SJSA1 (cell line): ENCODE results near the gene HBB. TPM values are rescaled to one million over a fixed set of nuclear protein-coding genes. Genes with fewer than 3 reads are reported as not detected.

ENCODE experiments used
- DNase-seq, 2 experiments: peaks; one replicate each; pipeline ENCODE4 v3.0.0-alpha.2; 2015 to 2020; ENCODE audit warnings: low spot score in 2 of 2, low read depth in 1 of 2
- H3K27ac ChIP-seq: fragments of 250-450 bp; sonication (Bioruptor Pico); 2 replicates; pipeline ENCODE4 v1.5.1; 2020; ENCODE audit warnings: mild to moderate bottlenecking, moderate library complexity
- H3K27me3 ChIP-seq: fragments of 250-450 bp; sonication (Bioruptor Pico); replicated peaks from 2 replicates; pipeline ENCODE4 v1.5.1; 2020; ENCODE audit warnings: mild to moderate bottlenecking, moderate library complexity
- H3K36me3 ChIP-seq: fragments of 250-450 bp; sonication (Bioruptor Pico); 2 replicates; pipeline ENCODE4 v1.5.1; 2020; ENCODE audit warnings: mild to moderate bottlenecking
- H3K4me1 ChIP-seq: fragments of 250-450 bp; sonication (Bioruptor Pico); replicated peaks from 2 replicates; pipeline ENCODE4 v1.6.1; 2021; ENCODE audit warnings: mild to moderate bottlenecking
- H3K4me3 ChIP-seq: fragments of 250-450 bp; sonication (Bioruptor Pico); 2 replicates; pipeline ENCODE4 v1.5.1; 2020; ENCODE audit warnings: mild to moderate bottlenecking
- H3K9me3 ChIP-seq: fragments of 250-450 bp; sonication (Bioruptor Pico); replicated peaks from 2 replicates; pipeline ENCODE4 v1.5.1; 2020; ENCODE audit warnings: mild to moderate bottlenecking
- total RNA-seq: library from RNA; depleted of rRNA; stranded (reverse); fragments of >200 nt; shearing (Covaris generic); gene quantifications from 2 replicates; pipeline ENCODE4 v1.2.3, GENCODE V29; 2014; rRNA removed

HBB gene
- total RNA-seq, 1 experiment from 2014 or later, result not detected

- peaks cover 3% of the 10 kb centered on the region; the same call in 1 of the 2 replicates for H3K27me3 ChIP-seq
- H3K27ac ChIP-seq, result no peak overlapping the region
- DNase-seq, result no peak
These were observed 30.8 kb downstream of the HBB start for GRCh38 chr11:5196067-5196466.

GRCh38 chr11:5192738-5193137 lies 34.1 kb downstream of the HBB start:
- Histone ChIP-seq H3K9me3 (no peaks in the 10 kb centered on the region), H3K4me3 (no peak overlapping the region), H3K27ac (no peak overlapping the region), H3K27me3 (no peaks in the 10 kb centered on the region), H3K4me1 (no peaks in the 10 kb centered on the region), H3K36me3 (no peaks in the 10 kb centered on the region)
- DNase-seq, result no peak

More at GRCh38 chr11:5196067-5196466, 30.8 kb downstream of the HBB start:
- Histone ChIP-seq H3K4me1 (no peaks in the 10 kb centered on the region), H3K9me3 (no peaks in the 10 kb centered on the region), H3K36me3 (no peaks in the 10 kb centered on the region), H3K4me3 (no peak overlapping the region)

- Histone ChIP-seq H3K27me3 (no peaks in the 10 kb centered on the region), H3K27ac (no peak overlapping the region), H3K4me1 (no peaks in the 10 kb centered on the region), H3K36me3 (no peaks in the 10 kb centered on the region), H3K9me3 (no peaks in the 10 kb centered on the region), H3K4me3 (no peak overlapping the region)
- DNase-seq, result no peak
These were observed 38.7 kb downstream of the HBB start for GRCh38 chr11:5188201-5188600.

- no peaks in the 10 kb centered on the region for H3K27me3 ChIP-seq
- H3K36me3 ChIP-seq, result no peaks in the 10 kb centered on the region
- DNase-seq, result no peak
- no peak overlapping the region for H3K4me3 ChIP-seq
- no peaks in the 10 kb centered on the region for H3K9me3 ChIP-seq
- H3K27ac ChIP-seq, result no peak overlapping the region
- H3K4me1 ChIP-seq, result no peaks in the 10 kb centered on the region
These were observed 48.6 kb downstream of the HBB start for GRCh38 chr11:5178046-5178837.

Other genes with a start within 250 kb of the HBB start
- not detected in 2 replicates for gene OR51L1, start 232.2 kb downstream of the HBB start, total RNA-seq
- gene OR52J3, start 180.5 kb downstream of the HBB start, total RNA-seq, result not detected in 2 replicates
- gene OR52E2, start 167.4 kb downstream of the HBB start, total RNA-seq, result not detected in 2 replicates
- not detected in 2 replicates for gene OR52E1, start 157.5 kb downstream of the HBB start, total RNA-seq
- not detected in 2 replicates for gene OR52A5, start 88.7 kb downstream of the HBB start, total RNA-seq
- under 0.01 TPM in 1 of 2 replicates, not detected in the other for gene OR52A1, start 72.3 kb downstream of the HBB start, total RNA-seq
- gene OR51V1, start 26.4 kb downstream of the HBB start, total RNA-seq, result not detected in 2 replicates
- not detected in 2 replicates for gene HBD, start 7.4 kb upstream of the HBB start, total RNA-seq
- not detected in 2 replicates for gene HBG1, start 22.8 kb upstream of the HBB start, total RNA-seq
- not detected in 2 replicates for gene HBG2, start 27.7 kb upstream of the HBB start, total RNA-seq
- gene HBE1, start 42.9 kb upstream of the HBB start, total RNA-seq, result not detected in 2 replicates
- gene OR51B4, start 74.9 kb upstream of the HBB start, total RNA-seq, result not detected in 2 replicates
- gene OR51B2, start 97.2 kb upstream of the HBB start, total RNA-seq, result not detected in 2 replicates
- 0.39 TPM in 1 of 2 replicates, not detected in the other for gene OR51B5, start 116.5 kb upstream of the HBB start, total RNA-seq
- gene OR51B6, start 124.4 kb upstream of the HBB start, total RNA-seq, result not detected in 2 replicates
- gene OR51M1, start 156.7 kb upstream of the HBB start, total RNA-seq, result not detected in 2 replicates
- gene OR51Q1, start 195.0 kb upstream of the HBB start, total RNA-seq, result not detected in 2 replicates
- not detected in 2 replicates for gene OR51I1, start 214.4 kb upstream of the HBB start, total RNA-seq
- not detected in 2 replicates for gene OR51I2, start 222.3 kb upstream of the HBB start, total RNA-seq